ENCODE measurements around the gene OTUD3. TPM values are rescaled to one million over a fixed set of nuclear protein-coding genes. Genes with fewer than 3 reads are reported as not detected.

The OTUD3 gene
- total and polyA plus RNA-seq, 9 of the 15 experiments (the other 6 are each of a cell fraction or from before 2014, with no cell fraction given) = 2.0 to 16.6 (median 11.0) TPM

DNA sequence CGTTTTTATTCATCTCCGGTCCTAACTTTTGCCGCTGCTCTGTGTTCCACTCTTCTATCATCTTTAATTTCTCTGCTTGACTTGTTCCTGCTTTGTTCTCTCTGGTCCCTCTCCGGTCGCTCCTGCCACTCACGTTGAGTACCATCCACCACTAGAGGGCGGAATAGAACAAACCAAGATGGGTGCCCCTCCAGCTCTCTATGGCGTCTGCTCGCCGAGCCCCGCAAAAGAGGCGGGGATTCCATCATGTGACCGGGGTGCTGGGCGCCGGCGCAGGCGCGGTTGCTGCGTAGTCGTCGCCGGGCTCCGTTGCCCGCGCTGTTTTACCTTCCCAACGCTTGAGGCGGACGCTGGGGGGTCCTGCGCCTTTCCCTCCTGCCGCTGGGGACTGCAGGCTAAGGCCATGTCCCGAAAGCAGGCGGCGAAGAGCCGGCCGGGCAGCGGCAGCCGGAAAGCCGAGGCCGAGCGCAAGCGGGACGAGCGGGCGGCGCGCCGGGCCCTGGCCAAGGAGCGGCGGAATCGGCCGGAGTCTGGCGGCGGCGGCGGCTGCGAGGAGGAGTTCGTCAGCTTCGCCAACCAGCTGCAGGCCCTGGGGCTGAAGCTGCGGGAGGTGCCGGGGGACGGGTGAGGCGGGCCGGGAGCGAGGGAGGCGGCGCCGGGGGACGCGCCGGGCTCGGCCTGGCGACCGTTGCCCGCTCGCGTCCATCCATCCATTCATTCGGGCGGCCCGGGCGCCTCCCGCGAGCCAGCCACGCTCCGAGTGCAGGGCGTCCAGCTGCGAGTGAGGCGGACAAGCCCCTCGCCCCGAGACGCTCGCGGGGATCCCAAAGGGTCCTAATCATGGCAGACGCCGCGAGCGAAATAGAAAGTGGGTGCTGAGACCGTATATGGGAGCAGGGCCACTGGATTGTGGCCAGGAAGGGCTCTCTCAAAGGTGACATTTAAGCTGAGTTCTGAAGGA is at the start of gene OTUD3 (continued):
- TF ChIP-seq, protein P1, sequence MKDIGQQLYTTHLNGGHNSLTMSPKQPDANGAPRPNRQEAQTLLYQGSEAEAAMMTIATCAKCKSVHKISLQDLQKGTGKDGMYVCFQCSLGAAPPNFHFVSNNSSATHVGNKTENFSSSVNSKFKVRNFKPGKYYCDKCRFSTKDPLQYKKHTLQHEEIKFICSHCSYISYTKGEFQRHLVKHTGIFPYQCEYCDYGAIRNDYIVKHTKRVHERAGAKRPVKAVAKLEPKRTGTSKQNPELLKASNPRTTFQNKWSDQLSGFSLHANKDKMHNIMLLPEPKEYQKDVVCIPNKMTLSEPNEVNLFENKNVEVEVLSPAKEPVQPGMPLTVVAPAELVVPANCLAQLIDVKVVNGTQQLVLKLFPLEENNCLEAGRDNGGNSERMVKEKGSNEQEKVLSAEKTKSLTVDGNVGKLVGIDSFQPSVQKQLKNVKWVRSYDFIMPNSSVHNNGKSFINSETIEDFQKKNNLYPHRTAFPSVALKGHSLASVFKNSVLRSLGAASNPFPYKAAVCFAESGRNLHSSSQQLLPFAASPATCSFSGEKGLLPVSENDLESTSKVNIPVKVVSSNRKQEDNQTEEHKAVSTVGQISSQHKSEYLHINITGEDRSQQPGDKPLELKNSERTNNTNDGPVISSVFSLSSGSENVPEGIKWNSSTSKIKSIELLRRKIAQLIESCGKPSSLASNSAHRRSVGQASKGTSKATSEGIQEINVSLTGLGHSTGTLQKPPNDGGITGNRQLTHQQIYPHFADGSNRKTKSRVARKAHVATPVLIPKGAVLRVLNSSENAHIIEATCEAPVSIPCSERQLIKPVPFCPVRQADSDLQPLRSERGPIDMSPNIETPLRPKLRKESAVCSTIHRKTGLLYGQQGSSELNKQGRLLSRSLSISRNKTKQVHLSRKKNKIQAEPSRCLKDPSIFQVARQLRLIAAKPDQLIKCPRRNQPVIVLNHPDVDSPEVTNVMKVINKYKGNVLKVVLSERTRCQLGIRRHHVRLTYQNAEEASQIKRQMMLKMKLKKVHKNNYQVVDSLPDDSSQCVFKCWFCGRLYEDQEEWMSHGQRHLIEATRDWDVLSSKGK (CRISPR knock-in tag; IDR thresholded peaks at IDR 0.05) = no peak
- TF ChIP-seq XRCC4 (IDR thresholded peaks at IDR 0.05; ENCODE audit: extremely low read depth, insufficient read depth, insufficient read length) (no peak), SPI1 (IDR thresholded peaks at IDR 0.05; ENCODE audit: borderline replicate concordance, low read depth, low read length) (no peak), TEAD4 (IDR thresholded peaks at IDR 0.05; ENCODE audit: low read length) (peak; percentile 33; the same call in 1 of the 2 replicates), TEAD4 (CRISPR knock-in tag; IDR thresholded peaks at IDR 0.05; ENCODE audit: borderline replicate concordance) (peak; percentile 53; the same call in 1 of the 2 replicates), JUN (IDR thresholded peaks at IDR 0.05; ENCODE audit: borderline replicate concordance, low read depth, low read length) (peak; percentile 47; the same call in 1 of the 2 replicates), JUN (CRISPR knock-in tag; IDR thresholded peaks at IDR 0.05; ENCODE audit: borderline replicate concordance) (peak; percentile 86), FIP1L1 (IDR thresholded peaks at IDR 0.05; ENCODE audit: low read depth, low read length, poor library complexity, severe bottlenecking) (no peak), ZNF76 (CRISPR knock-in tag; IDR thresholded peaks at IDR 0.05; ENCODE audit: borderline replicate concordance) (no peak), NRF1 (conservative IDR thresholded peaks at IDR 0.05 in 1 of 2, IDR thresholded peaks at IDR 0.05 in 1 of 2) (peak; percentile 97), C11orf30 (IDR thresholded peaks at IDR 0.05; ENCODE audit: low read depth) (peak; percentile 63), ARNT (IDR thresholded peaks at IDR 0.05) (no peak), ELF4 (CRISPR knock-in tag; IDR thresholded peaks at IDR 0.05) (no peak), CTBP1 (IDR thresholded peaks at IDR 0.05; ENCODE audit: borderline replicate concordance) (peak; percentile 88), TOE1 (IDR thresholded peaks at IDR 0.05; ENCODE audit: borderline replicate concordance) (peak; percentile 97), TOE1 (CRISPR knock-in tag; IDR thresholded peaks at IDR 0.05; ENCODE audit: borderline replicate concordance, low read depth) (0 out of 2 replicates have a peak, but pooled peaks have one; percentile 60), MAFK (IDR thresholded peaks at IDR 0.05; ENCODE audit: low read length) (no peak)
- TF ChIP-seq, protein P2, sequence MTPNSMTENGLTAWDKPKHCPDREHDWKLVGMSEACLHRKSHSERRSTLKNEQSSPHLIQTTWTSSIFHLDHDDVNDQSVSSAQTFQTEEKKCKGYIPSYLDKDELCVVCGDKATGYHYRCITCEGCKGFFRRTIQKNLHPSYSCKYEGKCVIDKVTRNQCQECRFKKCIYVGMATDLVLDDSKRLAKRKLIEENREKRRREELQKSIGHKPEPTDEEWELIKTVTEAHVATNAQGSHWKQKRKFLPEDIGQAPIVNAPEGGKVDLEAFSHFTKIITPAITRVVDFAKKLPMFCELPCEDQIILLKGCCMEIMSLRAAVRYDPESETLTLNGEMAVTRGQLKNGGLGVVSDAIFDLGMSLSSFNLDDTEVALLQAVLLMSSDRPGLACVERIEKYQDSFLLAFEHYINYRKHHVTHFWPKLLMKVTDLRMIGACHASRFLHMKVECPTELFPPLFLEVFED (CRISPR knock-in tag; conservative IDR thresholded peaks at IDR 0.05) = no peak
- TF ChIP-seq, protein P3, sequence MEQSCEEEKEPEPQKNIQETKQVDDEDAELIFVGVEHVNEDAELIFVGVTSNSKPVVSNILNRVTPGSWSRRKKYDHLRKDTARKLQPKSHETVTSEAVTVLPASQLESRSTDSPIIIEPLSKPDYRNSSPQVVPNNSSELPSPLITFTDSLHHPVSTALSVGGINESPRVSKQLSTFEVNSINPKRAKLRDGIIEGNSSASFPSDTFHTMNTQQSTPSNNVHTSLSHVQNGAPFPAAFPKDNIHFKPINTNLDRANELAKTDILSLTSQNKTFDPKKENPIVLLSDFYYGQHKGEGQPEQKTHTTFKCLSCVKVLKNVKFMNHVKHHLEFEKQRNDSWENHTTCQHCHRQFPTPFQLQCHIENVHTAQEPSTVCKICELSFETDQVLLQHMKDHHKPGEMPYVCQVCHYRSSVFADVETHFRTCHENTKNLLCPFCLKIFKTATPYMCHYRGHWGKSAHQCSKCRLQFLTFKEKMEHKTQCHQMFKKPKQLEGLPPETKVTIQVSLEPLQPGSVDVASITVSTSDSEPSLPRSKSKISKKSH (CRISPR knock-in tag; IDR thresholded peaks at IDR 0.05) = no peak
- TF ChIP-seq, protein P4, sequence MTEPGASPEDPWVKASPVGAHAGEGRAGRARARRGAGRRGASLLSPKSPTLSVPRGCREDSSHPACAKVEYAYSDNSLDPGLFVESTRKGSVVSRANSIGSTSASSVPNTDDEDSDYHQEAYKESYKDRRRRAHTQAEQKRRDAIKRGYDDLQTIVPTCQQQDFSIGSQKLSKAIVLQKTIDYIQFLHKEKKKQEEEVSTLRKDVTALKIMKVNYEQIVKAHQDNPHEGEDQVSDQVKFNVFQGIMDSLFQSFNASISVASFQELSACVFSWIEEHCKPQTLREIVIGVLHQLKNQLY (CRISPR knock-in tag; conservative IDR thresholded peaks at IDR 0.05) = peak in 1 of 2 experiments; percentile 52; a peak in 1 of 4 replicates
